PC-9 (cell line): ENCODE data around the gene DEFB114. TPM values are rescaled to one million over a fixed set of nuclear protein-coding genes. Genes with fewer than 3 reads are reported as not detected.

Source experiments
- BruUV-seq: library from RNA; stranded (reverse); fragments of 400-500 nt; replicated peaks from 2 replicates; lab custom pipeline; 2021; lab: Mats Ljungman, UMichigan
- CTCF ChIA-PET: fragments of 300-600 bp; sonication (Branson Sonifier 250); formaldehyde crosslinking; loops from one replicate; lab custom pipeline; 2022; ENCODE audit warnings: antibody characterized with exemption; lab: Charles Lee
- POLR2A ChIA-PET: fragments of 300-600 bp; sonication (Branson Sonifier 250); formaldehyde crosslinking; loops from one replicate; lab custom pipeline; 2022; ENCODE audit warnings: antibody characterized with exemption; ENCODE audit not compliant: unreplicated experiment; lab: Charles Lee
- DNase-seq, 2 experiments: peaks; one replicate each; pipeline versions ENCODE4 v3.0.0 to v3.0.0-alpha.2; 2015 to 2022; ENCODE audit warnings: mixed read lengths in 1 of 2
- H2AFZ ChIP-seq: fragments of 200-600 bp; sonication (generic); 2 replicates; pipeline ENCODE4 v1.8.1; 2017; ENCODE audit warnings: antibody characterized with exemption
- H3F3A ChIP-seq: fragments of 200-600 bp; sonication (generic); 2 replicates; pipeline ENCODE4 v1.8.1; 2017; ENCODE audit warnings: antibody characterized with exemption, mild to moderate bottlenecking, low read depth; ENCODE audit not compliant: insufficient read depth
- H3K27ac ChIP-seq: fragments of 200-600 bp; sonication (generic); 2 replicates; pipeline ENCODE4 v1.6.1; 2016; ENCODE audit warnings: mixed run types
- H3K27me3 ChIP-seq: fragments of 200-600 bp; sonication (generic); 2 replicates; pipeline ENCODE4 v1.6.1; 2016; ENCODE audit warnings: low read depth, mixed run types; ENCODE audit not compliant: insufficient read depth
- H3K36me3 ChIP-seq: fragments of 200-600 bp; sonication (generic); 2 replicates; pipeline ENCODE4 v1.6.1; 2016; ENCODE audit warnings: low read depth, mixed run types
- H3K4me1 ChIP-seq: fragments of 200-600 bp; sonication (generic); replicated peaks from 2 replicates; pipeline ENCODE4 v1.6.1; 2016; ENCODE audit warnings: mixed run types; ENCODE audit not compliant: insufficient read depth
- H3K4me2 ChIP-seq: fragments of 200-600 bp; sonication (generic); 2 replicates; pipeline ENCODE4 v1.6.1; 2017; ENCODE audit warnings: mixed run types
- H3K4me3 ChIP-seq: fragments of 200-600 bp; sonication (generic); 2 replicates; pipeline ENCODE4 v1.6.1; 2016; ENCODE audit warnings: mixed run types
- H3K79me2 ChIP-seq: fragments of 200-600 bp; sonication (generic); 2 replicates; pipeline ENCODE4 v1.6.1; 2017; ENCODE audit warnings: low read depth, mixed run types
- H3K9me2 ChIP-seq: fragments of 200-600 bp; sonication (generic); 2 replicates; pipeline ENCODE4 v1.8.1; 2017; ENCODE audit warnings: mild to moderate bottlenecking; ENCODE audit not compliant: insufficient read depth
- H3K9me3 ChIP-seq: fragments of 200-600 bp; sonication (generic); 2 replicates; pipeline ENCODE4 v1.8.1; 2016; ENCODE audit warnings: low read depth; ENCODE audit not compliant: insufficient read depth
- H4K20me1 ChIP-seq: fragments of 200-600 bp; sonication (generic); 2 replicates; pipeline ENCODE4 v1.8.1; 2017; ENCODE audit not compliant: insufficient read depth
- EZH2 ChIP-seq: fragments of 200-600 bp; sonication (generic); IDR thresholded peaks from 2 replicates; pipeline ENCODE4 v1.8.0; 2017; ENCODE audit warnings: antibody characterized with exemption, low read depth
- intact Hi-C: fragments of 100-400 bp; cut with micrococcal nuclease; formaldehyde crosslinking; loops from one replicate; pipeline ENCODE4 v1.10.0; 2022; ENCODE audit not compliant: unreplicated experiment
- total RNA-seq: library from RNA; stranded (reverse); gene quantifications from 2 replicates; pipeline ENCODE4 v1.2.3, GENCODE V29; 2021
- TF ChIP-seq, protein P1 (sequence below): fragments of 200-600 bp; sonication (generic); conservative IDR thresholded peaks from 2 replicates; pipeline ENCODE4 v1.6.1; 2017; ENCODE audit warnings: mixed run types, antibody characterized with exemption, mild to moderate bottlenecking, moderate library complexity

The DEFB114 gene
- total RNA-seq, 1 experiment from 2014 or later = not detected

DNA sequence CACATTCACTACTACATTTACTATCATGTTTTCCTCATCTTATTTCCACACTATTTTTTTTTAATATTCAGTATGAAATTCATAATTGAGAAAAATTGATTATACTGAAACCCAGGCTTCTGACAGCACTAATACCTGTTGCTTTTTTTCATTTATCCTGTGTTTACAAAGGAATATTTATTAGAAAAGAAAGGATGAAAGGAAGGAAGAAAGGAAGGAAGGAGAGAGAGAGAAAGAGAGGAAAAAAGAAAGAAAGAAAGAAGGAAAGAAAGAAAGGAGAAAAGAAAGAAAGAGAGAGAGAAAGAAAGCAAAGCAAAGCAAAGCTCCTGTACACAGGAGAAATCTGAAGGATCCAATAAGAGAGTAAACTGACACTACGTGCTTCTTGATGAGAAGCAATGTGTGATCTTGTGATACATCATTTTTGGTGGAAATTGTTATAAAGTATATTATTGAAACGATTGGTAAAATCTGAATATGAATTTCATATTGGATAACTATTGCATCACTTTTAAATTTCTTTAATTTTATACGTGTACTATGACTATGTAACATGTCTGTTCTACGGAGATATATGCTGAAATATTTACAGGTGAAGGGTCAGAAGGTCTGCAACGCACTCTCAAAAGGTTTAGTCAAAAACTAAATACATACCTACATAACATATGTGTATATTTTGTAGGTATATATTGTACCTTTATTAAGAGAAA lies 43.9 kb downstream of the DEFB114 start:
- no peak for DNase-seq
- no peak overlapping the region for H3K4me3 ChIP-seq
- ChIA-PET CTCF (no interaction called here), POLR2A (no interaction called here)
- H3K9me3 ChIP-seq = no peaks in the 10 kb centered on the region
- H2AFZ ChIP-seq = no peak overlapping the region
- BruUV-seq = no TSS peak
- no peak overlapping the region for H3K27ac ChIP-seq
- H3K9me2 ChIP-seq = no peaks in the 10 kb centered on the region
- no peak overlapping the region for H3K4me2 ChIP-seq
- H3K4me1 ChIP-seq = no peaks in the 10 kb centered on the region
- no peaks in the 10 kb centered on the region for H3F3A ChIP-seq
- H3K27me3 ChIP-seq = no peaks in the 10 kb centered on the region
- H3K79me2 ChIP-seq = no peaks in the 10 kb centered on the region
- no peaks in the 10 kb centered on the region for H4K20me1 ChIP-seq
- no peaks in the 10 kb centered on the region for H3K36me3 ChIP-seq
- intact Hi-C loops = no loop called here
- TF ChIP-seq, protein P1, sequence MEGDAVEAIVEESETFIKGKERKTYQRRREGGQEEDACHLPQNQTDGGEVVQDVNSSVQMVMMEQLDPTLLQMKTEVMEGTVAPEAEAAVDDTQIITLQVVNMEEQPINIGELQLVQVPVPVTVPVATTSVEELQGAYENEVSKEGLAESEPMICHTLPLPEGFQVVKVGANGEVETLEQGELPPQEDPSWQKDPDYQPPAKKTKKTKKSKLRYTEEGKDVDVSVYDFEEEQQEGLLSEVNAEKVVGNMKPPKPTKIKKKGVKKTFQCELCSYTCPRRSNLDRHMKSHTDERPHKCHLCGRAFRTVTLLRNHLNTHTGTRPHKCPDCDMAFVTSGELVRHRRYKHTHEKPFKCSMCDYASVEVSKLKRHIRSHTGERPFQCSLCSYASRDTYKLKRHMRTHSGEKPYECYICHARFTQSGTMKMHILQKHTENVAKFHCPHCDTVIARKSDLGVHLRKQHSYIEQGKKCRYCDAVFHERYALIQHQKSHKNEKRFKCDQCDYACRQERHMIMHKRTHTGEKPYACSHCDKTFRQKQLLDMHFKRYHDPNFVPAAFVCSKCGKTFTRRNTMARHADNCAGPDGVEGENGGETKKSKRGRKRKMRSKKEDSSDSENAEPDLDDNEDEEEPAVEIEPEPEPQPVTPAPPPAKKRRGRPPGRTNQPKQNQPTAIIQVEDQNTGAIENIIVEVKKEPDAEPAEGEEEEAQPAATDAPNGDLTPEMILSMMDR = no peak
- no peak for TF ChIP-seq EZH2

DNA sequence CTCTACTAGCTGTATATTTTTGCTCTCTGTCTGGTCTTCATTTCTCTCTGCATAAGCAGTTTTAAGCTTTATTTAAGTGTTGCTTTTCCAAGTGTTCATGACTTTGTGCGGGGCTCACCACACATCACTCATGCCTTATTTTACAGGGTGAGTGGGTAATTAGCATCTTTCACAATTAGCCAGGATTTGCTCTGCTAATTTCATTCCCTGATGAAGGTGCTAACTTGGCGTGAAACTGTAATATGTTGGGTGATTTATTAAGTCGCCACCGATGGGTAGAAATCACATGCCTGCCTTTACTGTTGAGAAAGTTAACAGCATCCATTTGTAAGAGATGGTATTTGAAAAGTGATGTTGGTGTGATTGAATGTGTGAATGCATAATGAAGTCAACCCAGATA lies 44.7 kb downstream of the DEFB114 start:
- DNase-seq = no peak
- Histone ChIP-seq H3K27me3 (no peaks in the 10 kb centered on the region), H3K4me2 (no peak overlapping the region), H3K79me2 (no peaks in the 10 kb centered on the region), H4K20me1 (no peaks in the 10 kb centered on the region), H3K4me1 (no peaks in the 10 kb centered on the region), H3K9me3 (no peaks in the 10 kb centered on the region), H3K4me3 (no peak overlapping the region), H2AFZ (no peak overlapping the region), H3K9me2 (no peaks in the 10 kb centered on the region), H3F3A (no peaks in the 10 kb centered on the region), H3K36me3 (no peaks in the 10 kb centered on the region), H3K27ac (no peak overlapping the region)
- CTCF ChIA-PET = no interaction called here
- POLR2A ChIA-PET = no interaction called here
- BruUV-seq = no TSS peak
- intact Hi-C loops = no loop called here
- TF ChIP-seq, protein P1 = no peak

DNA sequence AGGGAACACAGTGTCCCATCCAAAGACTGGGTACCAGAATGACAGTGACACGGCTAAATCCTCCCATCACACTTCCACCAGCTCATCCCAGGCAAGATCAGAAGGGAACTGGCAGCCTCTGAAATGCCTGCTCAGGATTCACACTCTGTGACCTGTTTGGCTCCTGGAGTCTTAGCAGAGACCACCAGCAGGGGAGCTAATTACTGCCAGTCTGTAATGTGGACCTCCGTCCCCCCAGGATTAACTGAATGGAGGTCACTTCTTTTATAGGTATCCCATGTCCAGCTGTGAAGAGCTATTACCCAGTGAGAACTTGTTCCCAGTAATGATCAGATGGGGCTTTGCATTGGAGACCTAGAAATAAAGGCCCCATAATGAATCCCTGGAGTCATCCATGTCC lies 45.2 kb downstream of the DEFB114 start:
- Histone ChIP-seq H3F3A (no peaks in the 10 kb centered on the region), H3K4me1 (no peaks in the 10 kb centered on the region), H3K4me2 (no peak overlapping the region), H3K27ac (no peak overlapping the region), H3K4me3 (no peak overlapping the region), H3K36me3 (no peaks in the 10 kb centered on the region), H2AFZ (no peak overlapping the region), H4K20me1 (no peaks in the 10 kb centered on the region), H3K27me3 (no peaks in the 10 kb centered on the region), H3K9me2 (no peaks in the 10 kb centered on the region), H3K9me3 (no peaks in the 10 kb centered on the region), H3K79me2 (no peaks in the 10 kb centered on the region)
- CTCF ChIA-PET = interaction anchor here (0.6 kb wide), 1 partner anchor 816 kb away, joined by 3 read pairs; no protein-coding TSS in a partner anchor
- POLR2A ChIA-PET = no interaction called here
- no TSS peak for BruUV-seq
- DNase-seq = no peak
- intact Hi-C loops = no loop called here
- TF ChIP-seq, protein P1 = no peak
- no peak for TF ChIP-seq EZH2
